Right lobe of liver (tissue), 4 donors: ENCODE results near the gene SAMD4A.

Source experiments
- CTCF ChIP-seq, 4 donors: fragments of 200-600 bp in 3 of 4; fragments of 450-650 bp in 1 of 4; IDR thresholded peaks; one replicate each; pipeline versions ENCODE4 v1.5.1 to v1.8.0; 2016 to 2022; ENCODE audit warnings: antibody characterized with exemption in 4 of 4, mild to moderate bottlenecking in 2 of 4
- POLR2A ChIP-seq: fragments of 450-650 bp; IDR thresholded peaks from one replicate; pipeline ENCODE4 v1.6.1; 2017; ENCODE audit warnings: antibody characterized with exemption, mild to moderate bottlenecking
- donor health status: DM: no; HTN: no; CAD: no.
- donor health status: DM: no; HTN: no; CAD: no.
- donor health status: DM: no; HTN: yes; CAD: no.

- TF ChIP-seq CTCF (IDR thresholded peaks at IDR 0.05) (no peak), POLR2A (no peak)
Measured at GRCh38 chr14:54579621-54580020, 12.7 kb downstream of the SAMD4A start.
